PC-9 (cell line): ENCODE measurements around the gene CACNA2D1.

Experiments used
- EZH2 ChIP-seq: fragments of 200-600 bp; sonication (generic); IDR thresholded peaks from 2 replicates; pipeline ENCODE4 v1.8.0; 2017; ENCODE audit warnings: antibody characterized with exemption, low read depth
- TF ChIP-seq, protein P1 (sequence below): fragments of 200-600 bp; sonication (generic); conservative IDR thresholded peaks from 2 replicates; pipeline ENCODE4 v1.6.1; 2017; ENCODE audit warnings: mixed run types, antibody characterized with exemption, mild to moderate bottlenecking, moderate library complexity

DNA sequence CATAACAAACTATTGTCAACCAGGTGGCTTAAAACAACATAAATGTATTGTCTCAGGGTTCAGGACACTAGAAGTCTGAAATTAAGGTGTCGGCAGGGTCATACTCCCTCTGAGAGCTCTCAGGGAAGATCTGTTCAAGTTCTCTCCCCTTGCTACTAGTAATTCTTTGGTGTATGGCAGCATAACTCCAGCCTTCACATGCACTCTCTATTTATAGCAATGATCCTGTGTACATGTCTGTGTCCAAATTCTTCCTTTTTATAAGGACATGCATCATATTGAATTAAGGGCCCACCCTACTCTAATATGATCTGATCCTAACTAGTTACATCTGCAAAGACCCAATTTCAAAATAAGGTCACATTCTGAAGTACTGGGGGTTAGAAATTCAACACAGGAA lies 27.2 kb downstream of the CACNA2D1 start:
- TF ChIP-seq, protein P1, sequence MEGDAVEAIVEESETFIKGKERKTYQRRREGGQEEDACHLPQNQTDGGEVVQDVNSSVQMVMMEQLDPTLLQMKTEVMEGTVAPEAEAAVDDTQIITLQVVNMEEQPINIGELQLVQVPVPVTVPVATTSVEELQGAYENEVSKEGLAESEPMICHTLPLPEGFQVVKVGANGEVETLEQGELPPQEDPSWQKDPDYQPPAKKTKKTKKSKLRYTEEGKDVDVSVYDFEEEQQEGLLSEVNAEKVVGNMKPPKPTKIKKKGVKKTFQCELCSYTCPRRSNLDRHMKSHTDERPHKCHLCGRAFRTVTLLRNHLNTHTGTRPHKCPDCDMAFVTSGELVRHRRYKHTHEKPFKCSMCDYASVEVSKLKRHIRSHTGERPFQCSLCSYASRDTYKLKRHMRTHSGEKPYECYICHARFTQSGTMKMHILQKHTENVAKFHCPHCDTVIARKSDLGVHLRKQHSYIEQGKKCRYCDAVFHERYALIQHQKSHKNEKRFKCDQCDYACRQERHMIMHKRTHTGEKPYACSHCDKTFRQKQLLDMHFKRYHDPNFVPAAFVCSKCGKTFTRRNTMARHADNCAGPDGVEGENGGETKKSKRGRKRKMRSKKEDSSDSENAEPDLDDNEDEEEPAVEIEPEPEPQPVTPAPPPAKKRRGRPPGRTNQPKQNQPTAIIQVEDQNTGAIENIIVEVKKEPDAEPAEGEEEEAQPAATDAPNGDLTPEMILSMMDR, result no peak
- no peak for TF ChIP-seq EZH2
